D341Med (cell line): ENCODE measurements around the gene COL26A1.

Experiments used
- DNase-seq: peaks from one replicate; pipeline ENCODE4 v3.0.0; 2012; ENCODE audit warnings: low spot score

Gene COL26A1

GRCh38 chr7:101575168-101575567 is 212.5 kb downstream of the COL26A1 start:
- no peak for DNase-seq

DNA sequence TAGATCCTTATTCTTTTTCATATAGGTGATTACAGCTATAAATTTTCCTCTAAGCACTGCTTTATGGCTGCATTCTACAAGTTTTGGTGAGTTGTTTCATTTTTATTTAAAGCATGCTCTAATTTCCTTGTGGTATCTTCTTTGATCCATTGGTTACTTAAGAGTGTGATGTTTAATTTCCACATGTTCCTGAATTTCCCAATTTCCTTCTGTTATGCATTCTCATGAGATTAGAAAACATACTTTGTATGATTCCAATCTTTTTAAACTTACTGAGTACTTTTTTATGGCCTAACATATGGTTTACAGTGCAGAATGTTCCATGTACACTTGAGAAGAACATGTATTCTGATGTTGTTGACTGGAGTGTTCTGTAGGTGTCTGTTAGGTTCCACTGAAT is 213.0 kb downstream of the COL26A1 start:
- no peak for DNase-seq

GRCh38 chr7:101576998-101577397 is 214.3 kb downstream of the COL26A1 start:
- DNase-seq: no peak

DNA sequence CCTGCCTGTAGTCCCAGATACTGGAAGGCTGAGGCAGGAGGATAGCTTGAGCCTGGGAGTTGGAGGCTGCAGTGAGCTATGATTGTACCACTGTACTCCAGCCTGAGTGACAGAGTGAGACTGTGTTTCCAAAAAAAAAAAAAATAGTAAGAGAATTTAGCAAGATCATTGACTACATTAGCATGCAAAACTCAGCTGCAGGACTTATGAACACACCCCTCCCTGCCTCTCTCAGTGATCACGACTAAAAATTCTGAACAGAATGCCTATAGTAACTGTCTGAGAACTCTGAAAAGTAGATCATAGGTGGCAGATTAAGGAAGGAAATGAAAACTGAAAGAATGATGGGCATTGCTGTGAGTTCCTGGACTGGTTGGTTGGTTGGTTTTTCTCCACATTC is 215.9 kb downstream of the COL26A1 start:
- no peak for DNase-seq

DNA sequence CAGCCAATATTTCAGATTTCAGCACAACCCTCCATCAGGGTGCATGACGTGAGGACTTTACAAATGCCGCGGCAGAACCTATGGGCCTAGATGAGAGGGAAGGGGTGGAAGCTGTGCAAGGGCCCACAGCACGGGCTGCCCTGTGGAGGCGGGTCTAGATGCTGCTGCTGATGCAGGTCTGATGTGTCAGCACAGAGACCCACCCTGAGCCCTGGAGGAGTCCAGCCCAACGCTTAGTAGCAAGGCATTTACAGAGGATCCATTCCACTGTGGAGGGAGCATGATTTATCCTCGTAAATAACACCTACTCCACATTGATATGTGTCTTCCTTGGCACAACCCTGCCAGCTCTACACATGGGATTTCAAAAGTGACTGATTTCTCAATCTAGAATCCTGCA is 217.9 kb downstream of the COL26A1 start:
- no peak for DNase-seq

- no peak for DNase-seq
These were observed 219.2 kb downstream of the COL26A1 start for GRCh38 chr7:101581891-101582290.

GRCh38 chr7:101582971-101583370 is 220.3 kb downstream of the COL26A1 start:
- DNase-seq: no peak

DNA sequence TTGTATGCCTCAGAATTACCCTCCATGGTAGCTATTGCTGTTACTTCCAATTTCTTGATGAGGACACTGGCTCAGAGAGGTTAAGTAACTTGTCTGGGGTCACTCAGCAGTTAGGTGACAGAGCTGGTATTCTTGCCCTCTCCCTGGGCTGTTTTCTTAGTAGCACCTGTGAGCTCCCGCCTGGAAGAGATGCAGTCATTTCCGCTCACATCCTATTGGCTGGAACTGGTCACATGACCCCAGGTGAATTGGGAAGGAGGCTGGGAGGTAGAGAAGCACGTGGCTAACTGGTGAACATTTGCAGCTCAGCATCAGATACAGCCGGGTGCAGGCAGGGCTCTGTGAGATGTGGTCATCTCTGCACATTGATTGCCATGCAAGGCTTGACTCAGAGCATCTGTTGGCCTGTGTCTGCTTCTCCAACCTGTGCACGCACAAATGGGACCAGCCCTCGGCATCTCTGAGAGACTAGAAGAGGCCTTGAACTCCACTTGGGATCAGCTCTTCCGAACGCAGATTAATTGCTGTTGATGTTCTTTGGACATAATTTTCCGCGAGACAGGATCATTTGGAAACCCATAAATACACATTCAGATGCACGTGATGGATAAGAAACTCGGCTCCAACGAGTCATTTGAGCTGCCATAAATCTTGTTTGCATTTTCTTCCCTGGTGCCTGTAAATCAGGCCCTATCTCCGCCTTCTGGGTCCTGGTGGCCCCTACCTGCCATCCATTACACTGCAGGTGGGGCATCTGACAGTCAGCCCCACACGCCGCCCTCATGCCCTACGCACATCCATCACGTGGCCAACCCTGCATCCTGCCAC is 223.6 kb downstream of the COL26A1 start:
- peak; percentile 21 for DNase-seq

GRCh38 chr7:101586906-101587677 is 224.4 kb downstream of the COL26A1 start:
- DNase-seq: no peak

DNA sequence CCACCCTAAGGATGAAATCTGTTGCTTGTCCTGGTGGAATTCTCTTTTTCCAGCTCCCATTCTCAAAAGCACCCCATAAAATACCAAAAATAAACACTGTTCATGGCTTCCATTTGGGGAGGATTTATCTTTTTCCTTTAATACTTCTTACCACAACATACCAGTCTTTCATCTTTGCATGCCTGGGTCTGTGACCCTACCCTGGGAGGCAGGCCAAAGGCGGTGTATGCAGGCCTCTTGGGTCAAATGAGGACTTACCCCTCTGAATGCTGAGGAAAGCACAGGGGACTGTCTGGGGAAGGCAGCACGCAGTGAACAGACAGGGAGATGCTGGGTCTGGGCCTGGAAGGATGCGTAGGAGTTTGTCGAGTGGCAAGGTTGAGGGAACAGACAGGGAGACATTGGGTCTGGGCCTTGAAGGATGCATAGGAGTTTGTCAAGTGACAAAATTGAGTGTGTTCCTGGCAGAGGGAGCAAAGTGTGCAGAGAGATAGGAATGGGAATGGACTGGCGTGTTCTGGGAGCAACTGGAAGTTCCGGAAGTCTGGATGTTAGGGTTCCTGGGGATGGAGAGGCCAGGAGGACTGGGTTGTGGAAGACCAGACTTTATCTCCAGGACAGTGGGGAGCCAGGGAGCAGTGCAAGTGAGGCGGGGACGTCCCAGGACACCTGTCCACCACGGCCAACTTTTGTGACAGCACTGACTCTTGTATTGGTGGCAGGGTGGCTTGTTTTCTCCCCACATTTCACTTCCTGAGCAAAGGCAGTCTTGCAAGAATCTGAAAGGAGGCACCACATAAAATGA is 225.7 kb downstream of the COL26A1 start:
- no peak for DNase-seq

- peak; percentile 35 for DNase-seq
These were observed 226.4 kb downstream of the COL26A1 start for GRCh38 chr7:101589052-101589451.

DNA sequence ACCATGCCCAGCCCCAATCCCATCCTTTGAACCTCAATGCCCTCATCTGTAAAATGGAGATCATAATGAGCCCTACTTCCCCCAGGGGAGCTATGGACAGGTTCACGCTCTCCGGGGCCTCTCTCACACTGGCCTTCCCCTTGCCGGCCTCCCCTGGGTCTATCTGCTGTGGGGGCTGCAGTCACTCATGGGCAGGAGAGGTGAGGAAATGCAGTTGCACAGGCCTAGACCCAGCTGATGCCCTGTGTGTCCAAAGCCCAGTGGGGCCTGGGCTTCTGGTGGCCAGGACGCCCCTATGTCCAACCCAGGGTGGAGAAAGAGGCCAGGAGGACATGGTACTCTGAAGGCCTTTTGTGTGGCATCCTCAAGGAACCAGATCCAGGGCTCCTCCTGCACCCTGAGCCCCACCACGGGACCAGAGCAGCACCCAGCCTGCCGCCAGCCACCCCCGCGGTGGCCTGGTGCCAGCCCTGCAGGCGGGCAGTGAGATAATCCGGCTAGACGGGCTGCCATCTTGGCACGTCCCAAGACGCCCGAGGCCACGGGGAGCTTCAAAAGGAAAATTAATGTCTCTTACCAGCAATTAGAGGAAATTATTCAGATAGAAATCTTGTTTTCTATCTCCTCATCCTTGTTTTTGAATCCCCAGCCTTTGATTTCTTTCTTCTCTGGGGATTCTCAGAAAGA is 227.4 kb downstream of the COL26A1 start:
- peak; percentile 62 for DNase-seq

DNA sequence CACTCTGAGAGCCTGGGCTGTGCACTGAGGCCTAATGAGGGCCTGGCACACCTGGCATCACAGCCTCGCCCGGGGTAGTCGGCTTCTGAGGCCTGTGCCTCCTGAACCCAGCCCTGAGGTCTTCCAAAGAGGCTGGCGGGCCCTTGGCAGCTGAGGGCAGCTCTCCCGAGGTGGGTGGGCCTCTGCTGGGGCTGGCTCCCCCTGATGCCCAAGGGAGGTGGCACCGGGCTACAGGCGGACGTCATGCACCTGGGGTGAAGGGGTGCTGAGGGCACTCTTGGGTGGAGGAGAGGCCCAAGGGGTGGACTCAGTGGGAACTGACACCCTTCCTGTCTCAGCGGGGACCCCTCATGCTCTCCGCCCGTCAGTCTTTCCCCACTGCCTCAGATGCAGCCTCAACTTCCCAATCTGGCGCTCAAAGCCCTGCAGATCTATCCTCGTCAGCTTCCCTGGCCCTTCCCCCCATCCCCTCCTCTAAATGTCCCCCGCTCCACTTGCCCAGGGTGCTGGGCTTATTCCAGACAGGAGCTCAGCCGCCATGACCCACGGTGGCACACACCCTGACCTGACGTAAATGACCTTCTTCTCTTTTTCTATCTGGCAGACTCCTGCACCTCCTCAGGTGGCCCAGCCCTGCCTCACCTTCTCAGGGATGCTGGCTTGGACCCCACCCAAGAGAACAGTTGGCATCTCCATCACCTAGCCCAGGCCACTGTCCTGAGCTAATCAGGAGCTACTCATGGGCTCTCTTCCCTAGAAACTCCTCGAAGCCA is 228.2 kb downstream of the COL26A1 start:
- DNase-seq: peak; percentile 32

DNA sequence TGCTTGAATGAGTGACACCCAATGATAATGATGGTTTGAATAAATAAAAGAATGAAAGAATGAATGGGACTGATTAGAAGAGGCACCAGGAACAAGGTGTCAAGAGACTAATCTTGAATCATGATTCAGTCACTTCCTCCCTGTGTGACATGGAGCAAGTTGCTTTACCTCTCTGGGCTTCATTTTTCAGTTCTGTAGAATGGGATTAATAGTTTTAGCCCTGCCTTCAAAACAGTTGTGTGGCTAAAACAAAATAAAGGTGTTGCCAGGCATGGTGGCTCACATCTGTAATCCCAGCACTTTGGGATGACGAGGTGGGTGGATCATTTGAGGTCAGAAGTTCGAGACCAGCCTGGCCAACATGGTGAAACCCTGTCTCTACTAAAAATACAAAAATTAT is 228.8 kb downstream of the COL26A1 start:
- no peak for DNase-seq

GRCh38 chr7:101593556-101593955 is 230.9 kb downstream of the COL26A1 start:
- no peak for DNase-seq

GRCh38 chr7:101594790-101595189 is 232.1 kb downstream of the COL26A1 start:
- DNase-seq: no peak

GRCh38 chr7:101595246-101595645 is 232.6 kb downstream of the COL26A1 start:
- no peak for DNase-seq

DNA sequence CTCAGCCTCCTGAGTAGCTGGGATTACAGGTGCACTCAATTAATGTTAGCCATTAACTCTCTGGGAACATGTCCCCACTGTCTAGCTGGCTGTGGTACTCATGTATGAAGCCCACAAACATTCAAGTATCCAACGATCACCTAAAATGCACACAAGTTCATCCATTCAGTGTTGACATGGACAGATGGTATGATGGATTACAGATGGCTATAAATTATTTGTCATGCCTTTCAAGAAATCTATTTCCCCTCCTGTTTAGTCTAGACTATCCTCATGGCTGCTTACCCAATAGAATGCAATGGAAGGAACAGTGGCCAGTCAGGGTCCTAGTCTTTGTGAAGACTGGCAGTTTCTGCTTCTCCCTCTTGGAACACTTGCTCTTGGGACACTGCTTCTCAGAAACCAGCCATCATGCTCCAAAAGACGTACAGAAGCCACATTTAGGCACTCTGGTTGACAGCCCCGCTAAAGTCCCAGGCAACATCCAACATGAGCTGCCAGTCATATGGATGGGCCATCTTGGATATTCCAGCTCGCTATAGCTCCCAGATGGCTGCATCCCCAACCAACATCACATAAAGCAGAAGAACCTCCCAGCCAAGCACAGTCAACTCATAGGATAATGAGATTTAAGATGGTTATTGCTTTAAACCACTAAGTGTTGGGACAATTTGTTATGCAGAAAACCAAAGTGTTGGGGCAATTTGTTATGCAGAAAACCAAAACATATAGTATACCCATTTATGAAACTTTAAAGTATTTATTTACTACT is 233.3 kb downstream of the COL26A1 start:
- no peak for DNase-seq

GRCh38 chr7:101596898-101597297 is 234.2 kb downstream of the COL26A1 start:
- DNase-seq: no peak

GRCh38 chr7:101597941-101598340 is 235.3 kb downstream of the COL26A1 start:
- DNase-seq: no peak
